ENCODE data around the gene LGI4.

The LGI4 gene

GRCh38 chr19:35112995-35113688, 21.7 kb downstream of the LGI4 start:
- no peak for TF ChIP-seq CTCF (conservative IDR thresholded peaks at IDR 0.05)
- H3K27ac ChIP-seq = no peak overlapping the region

GRCh38 chr19:35110974-35111373, 23.9 kb downstream of the LGI4 start:
- no peak for TF ChIP-seq CTCF (conservative IDR thresholded peaks at IDR 0.05)

GRCh38 chr19:35109395-35110112, 25.3 kb downstream of the LGI4 start:
- no peak overlapping the region for H3K27ac ChIP-seq
- no peak for TF ChIP-seq CTCF (conservative IDR thresholded peaks at IDR 0.05)

More at GRCh38 chr19:35110974-35111373, 23.9 kb downstream of the LGI4 start:
- H3K27ac ChIP-seq = no peak overlapping the region

GRCh38 chr19:35108730-35109129, 26.1 kb downstream of the LGI4 start:
- no peak overlapping the region for H3K27ac ChIP-seq
- no peak for TF ChIP-seq CTCF (conservative IDR thresholded peaks at IDR 0.05)

- no peak overlapping the region for H3K27ac ChIP-seq
- TF ChIP-seq CTCF (conservative IDR thresholded peaks at IDR 0.05) = no peak
Measured at GRCh38 chr19:35107545-35107944, 27.3 kb downstream of the LGI4 start.

- no peak for TF ChIP-seq CTCF (conservative IDR thresholded peaks at IDR 0.05)
- no peak overlapping the region for H3K27ac ChIP-seq
Measured at GRCh38 chr19:35106898-35107541, 27.8 kb downstream of the LGI4 start.

- no peak for TF ChIP-seq CTCF (conservative IDR thresholded peaks at IDR 0.05)
- no peak overlapping the region for H3K27ac ChIP-seq
Measured at GRCh38 chr19:35106291-35106583, 28.6 kb downstream of the LGI4 start.
